ENCODE measurements around the gene PPP3CB.

PPP3CB gene

GRCh38 chr10:73478636-73479035 is 17.2 kb downstream of the PPP3CB start:
- peak; percentile 56 for DNase-seq

- DNase-seq = no peak
These were observed 24.6 kb downstream of the PPP3CB start for GRCh38 chr10:73471226-73471625.

DNA sequence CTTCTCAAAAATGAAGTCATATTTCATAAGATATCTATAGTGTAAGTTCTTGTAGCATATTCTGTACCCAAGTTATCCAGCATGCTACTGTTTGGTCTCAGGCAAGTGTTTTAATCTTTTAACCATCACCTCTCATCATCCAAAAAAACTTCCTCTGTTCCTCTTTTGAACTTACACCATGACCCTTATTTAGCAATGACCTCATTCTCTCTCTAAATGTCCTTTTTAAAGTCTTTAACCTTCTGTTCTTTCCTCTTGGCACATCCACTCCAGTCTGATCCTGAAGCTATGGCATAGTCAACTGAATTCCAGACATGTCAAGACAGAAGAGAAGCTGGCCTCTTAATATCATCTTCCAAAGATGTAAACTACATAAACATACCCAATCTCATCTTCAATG is 26.2 kb downstream of the PPP3CB start:
- peak; percentile 59 for DNase-seq

DNA sequence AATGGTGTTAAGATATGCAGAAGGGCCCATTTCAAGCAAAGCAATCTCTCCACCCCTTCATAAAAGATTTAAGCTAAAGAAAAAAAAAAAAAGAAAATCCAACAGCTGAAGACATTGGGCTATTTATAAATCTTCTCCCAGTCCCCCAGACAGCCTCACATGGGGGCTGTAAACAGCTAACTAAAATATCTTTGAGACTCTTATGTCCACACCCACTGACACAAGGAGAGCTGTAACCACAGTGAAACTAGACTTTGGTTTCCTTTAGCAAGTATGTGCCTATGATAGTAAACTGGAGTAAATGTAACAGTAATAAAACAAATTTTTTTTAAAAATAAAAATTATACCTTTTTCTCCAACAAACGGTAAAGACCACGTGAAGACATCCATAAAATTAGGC is 28.6 kb downstream of the PPP3CB start:
- no peak for DNase-seq

DNA sequence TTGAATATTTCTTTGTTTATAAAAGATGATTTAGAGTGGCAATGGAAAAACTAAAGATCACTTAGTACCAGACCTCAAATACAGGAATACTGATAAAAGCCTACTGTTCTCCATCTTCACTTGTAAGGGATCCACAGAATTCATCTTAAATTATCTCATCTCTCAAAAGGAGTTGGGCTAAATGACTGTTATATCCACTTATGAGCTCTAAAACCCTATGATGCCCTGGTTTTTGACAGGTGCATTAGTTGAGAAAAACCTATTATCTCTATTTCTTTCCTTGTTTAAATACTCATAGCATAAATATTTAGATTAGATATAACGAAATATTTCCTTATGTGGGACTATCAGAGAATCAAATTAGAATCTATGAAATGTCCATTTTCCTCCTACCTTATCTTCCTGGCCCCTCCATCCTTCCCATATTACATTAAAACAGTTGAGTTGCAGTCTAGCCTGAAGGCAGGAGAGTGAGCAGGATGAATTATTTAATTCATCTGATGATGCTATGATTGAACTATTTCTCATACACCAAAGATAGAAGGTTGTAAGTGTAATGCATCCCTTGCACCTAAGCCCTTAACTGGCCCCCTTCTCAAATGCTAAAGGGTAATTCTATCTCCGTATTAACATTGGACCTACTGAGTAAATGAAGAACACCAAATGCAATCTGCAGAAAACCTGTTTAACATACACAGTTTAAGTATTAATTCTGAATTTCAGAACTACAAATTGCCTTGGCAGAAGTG is 29.7 kb downstream of the PPP3CB start:
- no peak for DNase-seq

DNA sequence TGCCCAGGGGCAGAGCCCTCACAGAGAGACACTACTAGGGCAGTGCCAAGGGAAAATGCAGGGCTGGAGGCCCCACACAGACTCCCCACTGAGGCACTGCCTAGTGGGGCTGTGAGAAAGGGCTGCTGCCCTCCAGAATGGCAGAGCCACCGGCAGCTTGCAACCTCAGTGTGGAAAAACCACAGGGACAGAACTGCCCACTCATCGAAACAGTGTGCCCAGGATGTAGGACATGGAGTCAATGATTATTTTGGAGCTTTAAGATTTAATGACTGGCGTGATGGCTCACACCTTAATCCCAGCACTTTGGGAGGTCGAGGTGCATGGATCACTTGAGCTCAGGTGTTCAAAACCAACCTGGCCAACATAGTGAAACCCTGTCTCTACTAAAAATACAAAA is 34.9 kb downstream of the PPP3CB start:
- DNase-seq = no peak

GRCh38 chr10:73459683-73460314 is 36.0 kb downstream of the PPP3CB start:
- no peak for DNase-seq

DNA sequence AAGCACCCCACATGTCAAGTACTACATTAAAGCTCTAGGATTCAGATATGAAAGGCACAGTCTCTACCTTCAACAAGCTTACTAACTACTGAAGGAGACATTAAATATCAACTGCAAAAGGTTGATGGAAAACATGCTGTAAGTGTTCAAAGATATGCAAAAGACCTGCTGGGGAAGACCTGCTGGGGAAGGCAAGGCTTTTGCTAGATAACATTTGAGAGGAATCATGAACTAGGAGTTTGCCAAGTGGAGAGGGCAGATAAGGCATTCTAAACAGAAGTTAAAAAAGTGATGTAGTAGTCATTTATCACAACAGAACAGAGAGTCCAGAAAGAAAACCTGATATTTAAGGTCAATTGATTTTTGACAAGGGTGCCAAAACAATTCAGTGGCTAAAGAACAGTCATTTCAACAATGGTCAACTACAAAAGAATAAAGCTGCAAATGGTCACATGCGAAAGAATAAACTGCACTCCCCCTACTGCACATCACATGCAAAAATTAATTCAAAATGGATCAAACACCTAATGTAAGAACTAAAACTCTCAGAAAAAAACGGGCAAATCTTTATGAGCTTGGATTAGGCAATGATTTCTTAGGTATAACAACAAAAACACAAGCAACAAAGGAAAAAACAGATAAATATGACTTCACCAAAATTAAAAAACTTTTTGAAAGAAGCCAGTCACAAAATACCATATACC is 39.5 kb downstream of the PPP3CB start:
- DNase-seq = peak; percentile 98

GRCh38 chr10:73449113-73449512 is 46.7 kb downstream of the PPP3CB start:
- no peak for DNase-seq

DNA sequence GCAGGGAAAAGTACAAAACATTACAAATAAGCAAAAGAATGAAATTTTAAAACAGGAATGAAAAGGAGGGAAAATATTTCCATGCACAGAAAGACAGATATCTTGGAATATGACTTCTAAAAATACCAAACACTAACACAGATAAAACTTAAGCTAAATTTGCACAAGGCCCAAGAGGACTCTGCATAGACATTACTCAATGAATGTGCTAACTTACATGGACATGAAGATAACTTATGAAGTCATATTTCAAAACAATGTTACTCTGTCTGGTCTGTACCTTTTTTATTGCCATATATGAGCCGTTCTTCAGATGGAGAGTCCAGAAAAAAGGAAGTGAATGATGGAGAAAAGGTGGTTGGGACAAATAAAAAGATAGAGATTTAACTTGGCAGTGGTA is 47.4 kb downstream of the PPP3CB start:
- no peak for DNase-seq

GRCh38 chr10:73446926-73447325 is 48.9 kb downstream of the PPP3CB start:
- DNase-seq = no peak

DNA sequence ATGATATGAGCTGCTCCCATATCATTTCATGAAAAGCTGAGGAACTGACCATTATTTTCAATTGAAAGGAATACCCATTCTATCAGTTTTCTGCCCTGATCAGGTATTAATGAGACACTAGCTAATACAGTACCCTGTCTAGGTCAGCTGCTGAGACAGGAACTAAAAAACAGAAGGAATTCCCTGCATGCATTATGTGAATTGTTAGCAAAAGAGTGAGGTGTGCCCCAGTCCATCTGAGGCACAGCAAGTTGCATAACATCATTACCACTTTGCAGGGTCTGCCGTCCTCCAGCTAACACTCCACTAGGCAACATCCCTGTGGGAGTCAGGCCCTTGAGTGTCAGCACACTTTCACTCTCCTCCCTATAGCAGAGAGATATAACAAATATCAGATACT is 51.4 kb downstream of the PPP3CB start:
- no peak for DNase-seq

- DNase-seq = no peak
These were observed 56.1 kb downstream of the PPP3CB start for GRCh38 chr10:73439605-73440312.

- no peak for DNase-seq
These were observed 56.8 kb downstream of the PPP3CB start for GRCh38 chr10:73439055-73439454.

- DNase-seq = peak; percentile 59
These were observed 62.3 kb downstream of the PPP3CB start, which contains the start of gene MSS51 for GRCh38 chr10:73433538-73433867. MSS51 (minus strand) TSS chr10:73433561; CDS start chr10:73428284, 5,277 bp downstream.

GRCh38 chr10:73432646-73433537 is 62.9 kb downstream of the PPP3CB start:
- DNase-seq = no peak

GRCh38 chr10:73426318-73426717 is 69.5 kb downstream of the PPP3CB start:
- no peak for DNase-seq

GRCh38 chr10:73424478-73424877 is 71.3 kb downstream of the PPP3CB start:
- DNase-seq = no peak

DNA sequence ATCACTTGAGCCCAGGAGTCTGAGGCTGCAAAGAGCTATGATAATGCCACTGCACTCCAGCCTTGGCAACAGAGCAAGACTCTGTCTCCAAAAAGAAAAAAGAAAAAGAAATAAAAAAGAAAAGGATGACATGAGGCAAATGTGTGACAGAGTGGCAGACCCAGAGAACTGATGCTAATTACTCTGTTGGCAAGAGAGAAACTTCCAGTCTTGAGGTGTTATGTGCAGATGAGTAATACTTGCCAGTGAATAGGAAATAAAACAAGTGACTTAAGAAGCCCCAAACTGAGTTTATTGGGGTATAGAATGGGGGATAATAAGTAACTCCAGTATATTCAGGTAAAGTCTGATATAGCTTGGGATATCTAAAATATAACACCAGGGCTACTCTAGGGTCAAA is 72.5 kb downstream of the PPP3CB start:
- no peak for DNase-seq

GRCh38 chr10:73416571-73416970 is 79.3 kb downstream of the PPP3CB start:
- DNase-seq = no peak

GRCh38 chr10:73414230-73414945 is 81.4 kb downstream of the PPP3CB start:
- no peak for DNase-seq
